Peyer's patch (tissue), 4 donors: ENCODE results near the gene IGF2R. TPM values are rescaled to one million over a fixed set of nuclear protein-coding genes. Genes with fewer than 3 reads are reported as not detected.

Experiments
- DNase-seq, 3 donors: peaks; one replicate each; pipeline ENCODE4 v3.0.0-alpha.2; 2017 to 2019
- H3K27ac ChIP-seq, 4 donors: fragments of 200-600 bp; sonication (generic); one replicate each; pipeline ENCODE4 v1.5.1; 2016 to 2019
- H3K27me3 ChIP-seq, 2 donors: fragments of 200-600 bp; sonication (generic); one replicate each; pipeline ENCODE4 v1.5.1; 2019
- H3K36me3 ChIP-seq, 3 donors: fragments of 200-600 bp; sonication (generic); one replicate each; pipeline ENCODE4 v1.5.1; 2016 to 2019
- H3K4me1 ChIP-seq, 4 donors: fragments of 200-600 bp; sonication (generic); one replicate each; pipeline ENCODE4 v1.5.1; 2016 to 2019
- H3K4me3 ChIP-seq, 4 donors: fragments of 200-600 bp; sonication (generic); 1 replicate in 3 of 4; 2 replicates in 1 of 4; pipeline ENCODE4 v1.5.1; 2016 to 2019; ENCODE audit warnings: mild to moderate bottlenecking in 1 of 4
- H3K9me3 ChIP-seq, 4 donors: fragments of 200-600 bp; sonication (generic); one replicate each; pipeline ENCODE4 v1.5.1; 2016 to 2019; ENCODE audit warnings: mild to moderate bottlenecking in 1 of 4
- POLR2A ChIP-seq, 2 donors: fragments of 450-650 bp; IDR thresholded peaks; one replicate each; pipeline ENCODE4 v1.5.1; 2017; ENCODE audit warnings: antibody characterized with exemption in 2 of 2, mild to moderate bottlenecking in 2 of 2, moderate library complexity in 2 of 2
- total RNA-seq, 4 donors: library from RNA; depleted of rRNA; stranded (reverse); fragments of >200 nt; gene quantifications; one replicate each; pipeline ENCODE4 v1.1.0, GENCODE V29; 2016
- TF ChIP-seq, protein P1 (sequence below), 6 experiments: fragments of 450-650 bp in 4 of 6; fragments of 200-600 bp in 2 of 6; sonication (generic) in 1 of 6; IDR thresholded peaks; one replicate each; pipeline ENCODE4 v1.5.1; 2017 to 2019; ENCODE audit warnings: antibody characterized with exemption in 6 of 6, mild to moderate bottlenecking in 3 of 6, moderate library complexity in 1 of 6

IGF2R gene
- total RNA-seq, 4 donors from 2014 or later: 48.7 to 86.5 (median 82.3) TPM

- H3K4me1 ChIP-seq: peaks cover 0 to 61% (median 10%) of the 10 kb centered on the region in 4 donors
- no peak for DNase-seq
Observed at GRCh38 chr6:159977904-159978268, 9.0 kb downstream of the IGF2R start.

GRCh38 chr6:159978291-159979135 lies 9.6 kb downstream of the IGF2R start:
- Histone ChIP-seq H3K36me3 (no peaks in the 10 kb centered on the region), H3K9me3 (no peaks in the 10 kb centered on the region), H3K4me3 (no peak overlapping the region), H3K27ac (peak overlapping the region in 2 of 4 donors; percentile 1 to 8), H3K4me1 (peaks cover 0 to 61% (median 10%) of the 10 kb centered on the region in 4 donors), H3K27me3 (no peaks in the 10 kb centered on the region)
- DNase-seq: no peak
- no peak for TF ChIP-seq POLR2A (IDR thresholded peaks at IDR 0.05)
- TF ChIP-seq, protein P1, sequence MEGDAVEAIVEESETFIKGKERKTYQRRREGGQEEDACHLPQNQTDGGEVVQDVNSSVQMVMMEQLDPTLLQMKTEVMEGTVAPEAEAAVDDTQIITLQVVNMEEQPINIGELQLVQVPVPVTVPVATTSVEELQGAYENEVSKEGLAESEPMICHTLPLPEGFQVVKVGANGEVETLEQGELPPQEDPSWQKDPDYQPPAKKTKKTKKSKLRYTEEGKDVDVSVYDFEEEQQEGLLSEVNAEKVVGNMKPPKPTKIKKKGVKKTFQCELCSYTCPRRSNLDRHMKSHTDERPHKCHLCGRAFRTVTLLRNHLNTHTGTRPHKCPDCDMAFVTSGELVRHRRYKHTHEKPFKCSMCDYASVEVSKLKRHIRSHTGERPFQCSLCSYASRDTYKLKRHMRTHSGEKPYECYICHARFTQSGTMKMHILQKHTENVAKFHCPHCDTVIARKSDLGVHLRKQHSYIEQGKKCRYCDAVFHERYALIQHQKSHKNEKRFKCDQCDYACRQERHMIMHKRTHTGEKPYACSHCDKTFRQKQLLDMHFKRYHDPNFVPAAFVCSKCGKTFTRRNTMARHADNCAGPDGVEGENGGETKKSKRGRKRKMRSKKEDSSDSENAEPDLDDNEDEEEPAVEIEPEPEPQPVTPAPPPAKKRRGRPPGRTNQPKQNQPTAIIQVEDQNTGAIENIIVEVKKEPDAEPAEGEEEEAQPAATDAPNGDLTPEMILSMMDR (IDR thresholded peaks at IDR 0.05): no peak

More at GRCh38 chr6:159977904-159978268, 9.0 kb downstream of the IGF2R start:
- no peaks in the 10 kb centered on the region for H3K36me3 ChIP-seq
- no peak for TF ChIP-seq POLR2A (IDR thresholded peaks at IDR 0.05)
- TF ChIP-seq, protein P1 (IDR thresholded peaks at IDR 0.05): no peak
- no peak overlapping the region for H3K4me3 ChIP-seq
- no peaks in the 10 kb centered on the region for H3K9me3 ChIP-seq
- no peaks in the 10 kb centered on the region for H3K27me3 ChIP-seq
- H3K27ac ChIP-seq: no peak overlapping the region

DNA sequence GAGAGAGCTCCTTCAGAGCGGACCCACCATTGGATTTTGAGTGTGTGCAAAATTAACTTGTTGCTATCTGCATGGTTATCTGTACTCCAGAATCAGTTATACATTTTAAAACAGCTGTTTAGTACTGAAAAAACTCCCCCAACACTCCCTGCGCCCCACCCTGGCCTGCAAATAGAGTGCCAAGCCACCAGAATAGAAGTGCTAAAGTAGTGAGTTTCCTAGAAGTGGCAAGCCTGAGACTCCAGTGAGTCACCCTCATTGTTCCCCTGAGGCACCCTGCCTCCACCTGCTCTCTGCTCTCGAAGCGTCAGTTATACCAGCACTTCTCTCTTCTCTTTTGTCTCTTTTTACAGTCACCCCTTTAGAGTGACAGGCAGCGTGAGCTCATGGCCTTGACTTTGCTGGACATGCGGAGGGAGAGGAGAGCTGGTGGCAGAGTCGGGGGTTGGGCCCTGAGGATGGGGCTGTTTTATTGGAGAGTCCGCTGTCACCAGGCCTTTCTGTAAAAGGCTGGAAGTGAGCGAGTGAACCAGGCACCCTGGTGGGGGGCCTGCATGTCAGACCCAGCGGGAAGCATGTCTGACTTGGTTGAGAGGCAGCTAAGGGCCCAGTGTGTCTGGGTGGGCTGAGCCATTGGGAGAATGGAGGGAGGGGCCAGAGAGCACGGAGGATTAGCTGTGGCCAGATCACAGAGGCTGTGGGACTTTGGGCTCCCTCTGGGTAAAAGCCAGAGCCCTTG lies 10.4 kb downstream of the IGF2R start:
- TF ChIP-seq, protein P1 (IDR thresholded peaks at IDR 0.05): no peak
- TF ChIP-seq POLR2A (IDR thresholded peaks at IDR 0.05): no peak
- Histone ChIP-seq H3K4me1 (peaks cover 0 to 59% (median 10%) of the 10 kb centered on the region in 4 donors), H3K27ac (peak overlapping the region in 2 of 4 donors; percentile 1 to 8), H3K27me3 (no peaks in the 10 kb centered on the region), H3K36me3 (no peaks in the 10 kb centered on the region), H3K9me3 (no peaks in the 10 kb centered on the region), H3K4me3 (no peak overlapping the region)
- DNase-seq: no peak

DNA sequence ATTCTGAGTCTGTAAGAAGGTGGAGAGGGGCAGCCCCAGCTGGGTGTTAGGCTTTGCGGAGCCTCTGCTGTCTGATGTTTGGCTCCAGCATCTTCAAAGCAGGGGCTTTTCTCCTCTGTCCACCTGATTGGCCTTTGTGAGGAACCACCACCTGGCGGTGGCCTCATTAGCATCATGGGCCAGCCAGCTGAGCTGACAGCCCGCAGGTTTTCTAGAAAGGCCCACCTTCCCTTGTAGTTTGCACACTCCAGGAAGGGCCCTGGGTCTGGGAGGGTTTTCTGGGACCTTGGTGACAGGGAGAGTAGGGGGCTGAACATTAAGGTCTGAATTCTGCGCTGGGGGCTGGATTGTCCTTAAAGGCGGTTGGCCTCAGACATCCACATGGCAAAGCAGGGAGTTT lies 11.6 kb downstream of the IGF2R start:
- no peak for TF ChIP-seq POLR2A (IDR thresholded peaks at IDR 0.05)
- TF ChIP-seq, protein P1 (IDR thresholded peaks at IDR 0.05): no peak
- Histone ChIP-seq H3K36me3 (no peaks in the 10 kb centered on the region), H3K4me1 (peaks cover 0 to 59% (median 10%) of the 10 kb centered on the region in 4 donors), H3K4me3 (no peak overlapping the region), H3K27me3 (no peaks in the 10 kb centered on the region), H3K9me3 (no peaks in the 10 kb centered on the region), H3K27ac (no peak overlapping the region)
- no peak for DNase-seq

- Histone ChIP-seq H3K27ac (peak overlapping the region in 3 of 4 donors; percentile 55 to 61 (median 55)), H3K4me1 (peaks cover 0 to 59% (median 10%) of the 10 kb centered on the region in 4 donors)
- TF ChIP-seq POLR2A (IDR thresholded peaks at IDR 0.05): no peak
- TF ChIP-seq, protein P1 (IDR thresholded peaks at IDR 0.05): no peak
Observed at GRCh38 chr6:159981071-159981402, 12.2 kb downstream of the IGF2R start.

More at GRCh38 chr6:159981071-159981402, 12.2 kb downstream of the IGF2R start:
- H3K36me3 ChIP-seq: no peaks in the 10 kb centered on the region
- no peaks in the 10 kb centered on the region for H3K9me3 ChIP-seq
- DNase-seq: no peak
- H3K27me3 ChIP-seq: no peaks in the 10 kb centered on the region
- no peak overlapping the region for H3K4me3 ChIP-seq
